ENCODE measurements around the gene VAMP8.
A peak's percentile ranks its signal among the peaks of the same experiment; 100 is the strongest.
"Not testable (repeated sequence)": the region's sequence is repeated elsewhere in the genome, so short reads cannot be mapped to it uniquely, and the experiment has no call there.

VAMP8 gene

DNA sequence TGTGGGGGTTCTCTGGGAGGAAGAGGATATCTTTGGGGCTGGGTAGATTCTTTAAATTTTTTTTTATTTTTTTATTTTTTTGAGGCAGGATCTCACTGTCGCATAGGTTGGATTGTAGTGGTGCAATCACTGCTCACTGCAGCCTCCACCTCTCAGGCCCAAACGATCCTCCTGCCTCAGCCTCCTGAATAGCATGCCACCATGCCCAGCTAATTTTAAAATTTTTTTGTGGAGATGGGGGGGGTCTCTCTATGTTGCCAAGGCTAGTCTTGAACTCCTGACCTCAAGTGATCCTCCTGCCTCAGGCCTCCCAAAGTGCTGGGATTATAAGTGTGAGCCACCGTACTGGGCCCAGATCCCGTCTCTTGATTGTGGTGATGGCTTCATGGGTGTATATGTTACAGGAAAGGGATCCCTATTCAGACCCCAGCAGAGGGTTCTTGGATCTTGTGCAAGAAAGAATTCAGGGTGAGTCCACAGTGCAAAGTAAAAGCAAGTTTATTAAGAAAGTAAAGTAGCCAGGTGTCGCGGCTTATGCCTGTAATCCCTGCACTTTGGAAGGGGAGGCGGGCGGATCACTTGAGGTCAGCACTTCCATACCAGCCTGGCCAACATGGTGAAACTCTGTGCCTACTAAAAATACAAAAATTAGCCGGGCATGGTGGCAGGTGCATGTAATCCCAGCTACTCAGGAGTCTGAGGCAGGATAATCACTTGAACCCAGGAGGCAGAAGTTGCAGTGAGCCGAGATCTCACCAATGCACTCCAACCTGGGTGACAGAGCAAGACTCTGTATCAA, 36.5 kb downstream of the VAMP8 start:
- H3K4me3 ChIP-seq (ENCODE audit: low read length) = no peak overlapping the region
- DNase-seq (ENCODE audit: low read depth) = no peak
- TF ChIP-seq, protein P1, sequence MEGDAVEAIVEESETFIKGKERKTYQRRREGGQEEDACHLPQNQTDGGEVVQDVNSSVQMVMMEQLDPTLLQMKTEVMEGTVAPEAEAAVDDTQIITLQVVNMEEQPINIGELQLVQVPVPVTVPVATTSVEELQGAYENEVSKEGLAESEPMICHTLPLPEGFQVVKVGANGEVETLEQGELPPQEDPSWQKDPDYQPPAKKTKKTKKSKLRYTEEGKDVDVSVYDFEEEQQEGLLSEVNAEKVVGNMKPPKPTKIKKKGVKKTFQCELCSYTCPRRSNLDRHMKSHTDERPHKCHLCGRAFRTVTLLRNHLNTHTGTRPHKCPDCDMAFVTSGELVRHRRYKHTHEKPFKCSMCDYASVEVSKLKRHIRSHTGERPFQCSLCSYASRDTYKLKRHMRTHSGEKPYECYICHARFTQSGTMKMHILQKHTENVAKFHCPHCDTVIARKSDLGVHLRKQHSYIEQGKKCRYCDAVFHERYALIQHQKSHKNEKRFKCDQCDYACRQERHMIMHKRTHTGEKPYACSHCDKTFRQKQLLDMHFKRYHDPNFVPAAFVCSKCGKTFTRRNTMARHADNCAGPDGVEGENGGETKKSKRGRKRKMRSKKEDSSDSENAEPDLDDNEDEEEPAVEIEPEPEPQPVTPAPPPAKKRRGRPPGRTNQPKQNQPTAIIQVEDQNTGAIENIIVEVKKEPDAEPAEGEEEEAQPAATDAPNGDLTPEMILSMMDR (IDR thresholded peaks at IDR 0.05; ENCODE audit: insufficient read depth, low read depth, low read length, missing control alignments) = no peak

DNA sequence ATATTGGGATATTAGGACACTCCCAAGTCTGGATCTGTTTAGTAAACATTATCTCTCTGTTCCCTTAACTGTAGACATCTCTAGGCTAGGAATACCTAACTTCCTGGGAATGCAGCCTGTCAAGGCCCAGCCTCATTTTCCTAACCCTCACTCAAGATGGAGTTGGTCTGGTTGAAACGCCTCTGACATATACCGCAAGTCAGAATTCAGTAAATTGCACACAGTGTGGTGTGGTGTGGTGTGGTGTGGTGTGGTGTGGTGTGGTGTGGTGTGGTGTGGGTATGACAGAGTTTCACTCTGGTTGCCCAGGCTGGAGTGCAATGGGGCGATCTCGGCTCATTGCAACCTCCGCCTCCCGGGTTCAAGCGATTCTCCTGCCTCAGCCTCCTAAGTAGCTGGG, 37.4 kb downstream of the VAMP8 start:
- not testable (repeated sequence) for H3K4me3 ChIP-seq (ENCODE audit: low read length); DNase-seq (ENCODE audit: low read depth)

DNA sequence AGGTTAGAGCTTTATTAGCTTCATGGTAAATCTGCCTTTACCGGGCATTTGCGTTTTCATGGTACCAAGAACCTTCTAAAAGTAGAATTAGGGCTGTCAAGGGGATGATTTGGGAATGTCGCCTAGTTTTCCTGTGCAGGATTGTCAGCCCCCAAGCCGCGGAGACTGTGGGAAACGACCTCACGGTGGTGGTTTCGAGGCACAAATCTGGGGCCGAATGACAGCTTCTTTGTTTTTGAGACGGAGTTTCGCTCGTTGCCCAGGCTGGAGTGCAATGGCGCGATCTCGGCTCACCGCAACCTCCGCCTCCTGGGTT, 38.0 kb downstream of the VAMP8 start:
- DNase-seq (ENCODE audit: low read depth) = no peak
- TF ChIP-seq, protein P1 (IDR thresholded peaks at IDR 0.05; ENCODE audit: insufficient read depth, low read depth, low read length, missing control alignments) = no peak
- no peak overlapping the region for H3K4me3 ChIP-seq (ENCODE audit: low read length)

DNA sequence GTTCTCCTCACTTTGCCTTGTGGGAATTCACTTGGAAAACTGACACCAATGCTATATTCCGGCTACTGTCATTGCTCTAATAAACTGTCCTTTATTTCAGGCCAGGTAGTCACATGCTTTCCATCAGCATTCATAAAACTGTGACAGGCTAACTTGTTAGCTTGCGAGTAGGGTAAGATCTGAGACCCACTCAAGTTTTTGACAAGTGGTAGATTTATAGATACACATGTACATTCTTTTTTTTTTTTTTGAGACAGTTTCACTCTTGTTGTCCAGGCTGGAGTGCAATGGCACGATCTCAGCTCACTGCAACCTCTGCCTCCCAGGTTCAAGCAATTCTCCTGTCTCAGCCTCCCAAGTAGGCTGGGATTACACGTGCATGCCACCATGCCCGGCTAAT, 40.3 kb downstream of the VAMP8 start:
- not testable (repeated sequence) for H3K4me3 ChIP-seq (ENCODE audit: low read length); DNase-seq (ENCODE audit: low read depth)

DNA sequence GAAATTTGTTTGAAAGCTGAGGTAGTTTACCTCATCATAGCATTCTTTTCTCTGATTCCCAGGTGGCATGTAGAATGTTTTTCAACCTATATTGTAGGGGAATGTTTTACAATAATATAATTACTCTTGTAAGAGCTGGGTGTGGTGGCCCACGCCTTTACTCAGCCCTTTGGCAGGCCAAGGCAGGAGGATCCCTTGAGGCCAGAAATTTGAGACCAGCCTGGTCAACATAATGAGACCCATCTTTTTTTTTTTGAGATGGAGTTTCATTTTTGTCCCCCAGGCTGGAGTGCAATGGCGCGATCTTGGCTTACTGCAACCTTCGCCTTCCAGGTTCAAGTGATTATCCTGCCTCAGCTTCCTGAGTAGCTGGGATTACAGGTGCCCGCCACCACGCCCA, 42.2 kb downstream of the VAMP8 start:
- DNase-seq (ENCODE audit: low read depth) = peak; percentile 43
- TF ChIP-seq, protein P1 (IDR thresholded peaks at IDR 0.05; ENCODE audit: insufficient read depth, low read depth, low read length, missing control alignments) = no peak

DNA sequence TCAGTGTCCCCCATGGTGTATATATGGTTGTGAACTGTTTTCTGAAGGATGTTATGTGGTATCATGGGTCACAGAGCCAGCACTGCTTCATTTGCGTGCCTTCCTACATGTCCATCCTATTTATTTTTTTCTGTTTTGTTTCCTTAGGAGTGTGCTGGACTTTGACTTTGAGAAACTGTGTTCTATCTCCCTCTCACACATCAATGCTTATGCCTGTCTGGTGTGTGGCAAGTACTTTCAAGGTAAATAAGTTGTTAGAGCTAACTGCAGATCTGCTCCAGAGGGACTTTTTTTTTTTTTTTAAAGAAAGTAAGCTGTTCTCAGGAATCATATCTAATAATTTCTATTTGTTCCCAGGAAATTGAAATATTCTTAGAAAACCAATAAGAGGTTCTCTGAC, 44.0 kb downstream of the VAMP8 start:
- TF ChIP-seq, protein P1 (IDR thresholded peaks at IDR 0.05; ENCODE audit: insufficient read depth, low read depth, low read length, missing control alignments) = no peak
- DNase-seq (ENCODE audit: low read depth) = no peak
- H3K4me3 ChIP-seq (ENCODE audit: low read length) = no peak overlapping the region

More for the DNA sequence above, 42.2 kb downstream of the VAMP8 start:
- H3K4me3 ChIP-seq (ENCODE audit: low read length) = no peak overlapping the region

DNA sequence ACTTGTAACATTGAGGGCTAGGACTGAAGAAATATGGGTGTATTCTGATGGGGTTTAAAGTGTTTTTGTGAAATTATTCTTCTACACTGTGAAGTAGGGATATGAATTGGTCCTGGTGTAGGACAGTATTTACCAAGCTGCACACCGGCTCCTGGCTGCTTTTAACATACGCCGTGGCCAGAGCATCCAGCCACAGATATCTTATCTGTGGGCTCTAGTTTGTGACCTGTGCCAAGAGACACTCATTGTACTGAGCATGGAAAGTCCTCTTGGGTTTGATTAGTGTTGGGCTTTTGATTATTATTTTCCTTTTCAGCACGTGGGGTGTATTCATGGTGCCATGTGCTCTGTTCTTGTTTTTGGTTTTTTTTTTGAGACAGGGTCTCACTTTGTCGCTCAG, 46.6 kb downstream of the VAMP8 start:
- no peak overlapping the region for H3K4me3 ChIP-seq (ENCODE audit: low read length)
- TF ChIP-seq, protein P1 (IDR thresholded peaks at IDR 0.05; ENCODE audit: insufficient read depth, low read depth, low read length, missing control alignments) = no peak
- DNase-seq (ENCODE audit: low read depth) = no peak

DNA sequence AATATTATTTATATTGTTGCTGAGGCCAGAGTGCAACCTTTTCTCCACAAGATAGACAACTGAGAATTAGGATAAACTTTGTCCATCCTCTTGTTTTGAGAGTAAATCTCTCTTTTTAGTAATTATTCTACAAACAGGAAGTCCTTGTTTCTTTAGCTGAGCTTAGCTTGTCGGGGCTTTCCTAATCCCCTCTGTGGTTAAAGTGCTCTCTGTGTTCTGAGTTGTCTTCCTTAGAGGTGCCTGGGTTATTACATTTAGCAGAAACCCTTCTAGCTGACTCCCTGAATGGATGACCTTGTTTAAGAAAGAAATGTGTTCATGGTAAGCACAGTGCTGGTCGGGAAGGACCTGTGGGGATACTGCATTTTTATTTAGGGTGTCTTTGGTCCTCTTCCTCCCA, 51.3 kb downstream of the VAMP8 start:
- TF ChIP-seq, protein P1 (IDR thresholded peaks at IDR 0.05; ENCODE audit: insufficient read depth, low read depth, low read length, missing control alignments) = no peak
- no peak overlapping the region for H3K4me3 ChIP-seq (ENCODE audit: low read length)
- DNase-seq (ENCODE audit: low read depth) = no peak

Measured in epithelial cell of esophagus (primary cell).